GM19372 (cell line): ENCODE results near the gene TUG1.

Experiments
- ATAC-seq: cut with Tn5 transposase; IDR thresholded peaks from one replicate; pipeline ENCODE4 v1.9.1; 2021; ENCODE audit warnings: mild to moderate bottlenecking, low read depth, moderate library complexity; ENCODE audit not compliant: unreplicated experiment

The TUG1 gene

DNA sequence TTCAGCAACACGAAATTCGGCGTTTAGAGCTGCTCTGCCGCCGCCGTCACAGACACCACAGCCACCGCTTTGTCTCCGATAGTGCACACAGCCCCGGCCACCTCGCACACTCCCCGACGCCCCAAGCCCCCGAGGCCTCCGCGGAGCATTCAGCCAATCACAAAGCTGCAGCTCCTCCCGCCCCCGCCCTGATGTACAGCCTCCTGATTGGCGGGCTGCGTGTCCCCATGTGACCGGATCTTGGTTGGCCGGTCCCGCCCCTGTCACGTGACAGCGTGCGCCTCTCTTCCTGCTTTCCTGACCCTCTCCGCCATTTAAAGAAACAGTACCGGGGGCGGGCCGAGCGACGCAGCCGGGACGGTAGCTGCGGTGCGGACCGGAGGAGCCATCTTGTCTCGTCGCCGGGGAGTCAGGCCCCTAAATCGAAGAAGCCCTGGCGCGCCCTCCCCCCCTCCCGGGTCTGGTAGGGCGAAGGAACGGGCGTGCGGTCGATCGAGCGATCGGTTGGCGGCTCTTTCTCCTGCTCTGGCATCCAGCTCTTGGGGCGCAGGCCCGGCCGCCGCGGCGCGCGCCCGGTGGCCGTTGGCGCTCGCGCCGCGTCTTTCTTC is at the start of gene TUG1:
TUG1 (plus strand) TSS at position 342 of the 608 bp plus-strand sequence.
- peak; percentile 70 for ATAC-seq

DNA sequence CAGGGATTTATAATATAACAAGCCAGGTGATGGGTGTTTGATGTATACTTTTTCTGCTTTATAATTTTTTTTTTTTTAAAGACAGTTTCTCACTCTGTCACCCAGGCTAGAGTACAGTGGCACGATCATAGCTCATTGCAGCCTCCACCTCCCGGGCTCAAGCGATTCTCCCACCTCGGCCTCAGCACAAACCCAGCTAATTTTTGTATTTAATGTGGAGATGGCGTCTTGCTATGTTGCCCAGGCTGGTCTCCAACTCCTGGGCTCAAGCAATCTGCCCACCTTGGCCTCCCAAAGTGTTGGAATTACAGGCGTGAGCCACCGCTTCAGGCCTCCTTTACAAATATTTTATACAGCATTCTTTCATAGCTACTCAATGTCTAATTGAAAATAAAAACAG is 49.1 kb upstream of the TUG1 start:
- no peak for ATAC-seq

DNA sequence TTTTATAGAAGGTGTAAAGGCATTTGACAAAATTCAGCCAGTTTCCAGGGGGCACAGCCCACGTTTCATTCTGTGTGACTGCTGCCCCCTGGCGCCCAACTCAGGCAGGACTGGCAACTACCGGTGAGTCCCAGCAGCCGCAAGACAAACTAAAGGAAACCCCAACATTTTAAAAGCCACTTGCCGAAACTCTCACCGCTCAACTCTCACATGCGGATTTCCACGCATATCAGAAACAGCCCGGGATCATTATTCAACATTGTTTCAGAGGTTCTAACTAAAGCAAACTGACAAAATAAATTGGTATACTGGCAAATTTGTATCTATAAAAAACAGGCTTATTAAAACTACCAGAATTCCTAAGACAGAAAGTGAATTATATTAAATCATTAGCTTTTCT is 48.7 kb upstream of the TUG1 start:
- no peak for ATAC-seq

DNA sequence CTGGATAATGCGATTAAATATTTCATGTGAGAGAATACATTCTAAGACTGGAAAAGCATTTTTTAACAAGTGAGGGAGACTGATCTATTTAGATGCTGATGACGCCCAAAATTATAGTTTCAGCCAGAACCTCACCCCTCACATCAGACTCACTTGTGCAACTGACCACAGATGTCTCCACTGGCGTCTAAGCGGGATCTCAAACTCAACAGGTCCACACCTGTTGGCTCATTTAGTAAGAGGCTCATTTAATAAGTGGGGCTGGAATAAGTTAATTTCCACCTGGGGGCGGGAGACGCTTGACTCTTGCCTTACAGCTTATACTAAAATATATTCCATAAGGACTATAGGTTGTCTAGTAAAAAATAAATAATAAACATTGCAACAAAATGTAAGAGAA is 48.0 kb upstream of the TUG1 start:
- ATAC-seq = no peak

DNA sequence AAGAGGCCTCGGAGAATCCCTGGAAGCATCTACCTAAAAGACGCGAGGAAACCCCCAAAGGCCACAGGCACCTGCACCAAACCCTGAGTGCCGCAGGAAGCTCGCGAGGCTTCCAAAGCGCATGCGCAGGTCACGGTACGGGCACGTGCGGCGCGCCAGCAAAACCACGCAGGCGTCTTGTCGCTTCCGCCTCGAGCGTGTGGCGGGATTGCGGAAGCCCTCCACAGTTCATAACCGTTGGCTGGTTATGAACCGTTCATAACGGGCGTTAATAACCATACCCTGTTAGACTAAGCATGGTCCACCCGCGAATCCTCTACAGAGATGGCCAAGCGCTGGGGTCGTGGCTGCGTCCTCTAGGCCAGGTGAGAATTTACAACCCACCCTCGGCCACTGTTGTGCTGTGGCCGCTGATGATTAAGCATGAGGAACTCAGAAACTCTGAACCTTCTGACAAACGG is 46.9 kb upstream of the TUG1 start:
- ATAC-seq = no peak

DNA sequence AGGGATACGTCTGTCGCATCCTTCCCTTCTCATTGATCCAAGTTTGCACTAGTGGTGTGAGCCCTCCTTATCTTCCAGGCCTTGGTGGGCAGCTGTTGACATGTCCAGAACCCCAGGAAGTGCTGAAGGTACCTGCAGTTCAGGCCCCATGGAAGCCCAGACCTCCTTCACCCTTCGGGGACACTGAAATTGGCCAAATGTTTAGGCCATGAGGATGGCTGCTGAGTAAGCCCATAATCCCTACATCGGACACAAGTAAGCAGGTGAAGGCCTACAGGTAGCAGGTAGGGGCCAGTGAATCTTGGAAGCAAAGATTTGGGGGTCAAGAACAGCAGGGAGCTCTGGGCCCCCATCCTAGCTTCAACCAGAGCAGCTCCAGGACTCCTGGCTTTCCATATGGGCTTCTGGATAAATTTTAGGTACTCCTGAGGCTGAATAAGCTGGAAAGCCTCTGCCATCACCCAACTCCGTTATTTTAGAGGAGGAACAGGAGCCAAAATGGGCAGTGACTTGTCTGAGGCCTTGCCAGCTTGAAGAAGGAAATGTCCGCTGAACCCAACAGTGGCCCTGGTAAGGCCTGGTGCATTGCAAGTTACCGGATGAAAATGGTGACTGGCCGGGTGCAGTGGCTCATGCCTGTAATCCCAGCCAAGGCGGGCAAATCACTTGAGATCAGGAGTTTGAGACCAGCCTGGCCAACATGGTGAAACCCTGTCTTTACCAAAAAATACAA is 45.7 kb upstream of the TUG1 start:
- ATAC-seq = no peak

DNA sequence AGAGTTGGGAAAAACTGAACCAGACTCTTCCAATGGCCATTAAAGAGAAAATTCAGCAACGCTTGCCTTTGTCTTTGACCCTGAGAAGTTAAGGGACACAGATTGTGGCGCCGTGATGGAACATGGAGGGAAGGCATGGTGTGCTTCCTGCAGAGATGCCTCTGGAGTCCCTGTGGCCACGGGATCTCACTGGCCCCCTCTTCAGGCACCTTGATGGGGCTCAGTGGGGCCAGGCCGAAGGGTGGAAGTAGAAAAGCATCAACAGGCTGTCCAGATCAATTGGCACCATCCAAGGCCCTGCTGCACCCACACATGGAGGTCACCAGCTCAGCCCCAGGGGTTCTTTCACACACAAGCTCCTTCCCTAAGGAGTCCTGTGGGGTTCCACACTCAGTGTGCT is 43.4 kb upstream of the TUG1 start:
- ATAC-seq = no peak

DNA sequence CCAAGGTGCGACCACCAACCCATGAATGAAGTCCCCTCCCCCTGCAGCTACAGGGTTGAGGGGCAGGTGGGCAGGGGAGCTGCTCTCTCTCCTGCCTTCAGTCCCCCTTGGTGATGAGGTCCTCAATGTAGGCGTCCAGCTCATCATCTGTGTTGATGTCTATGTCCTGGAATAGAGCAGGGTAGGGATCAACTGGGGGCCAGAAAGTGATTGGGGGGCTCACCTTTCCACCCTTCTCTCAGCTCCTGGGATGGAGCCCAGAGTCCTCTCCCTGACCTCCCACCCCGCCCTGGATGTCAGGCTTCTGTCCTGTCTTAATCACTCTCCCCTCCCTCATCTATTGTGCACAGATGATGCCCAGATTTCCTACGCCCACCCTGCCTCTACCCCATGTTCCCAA is 42.4 kb upstream of the TUG1 start:
- no peak for ATAC-seq

DNA sequence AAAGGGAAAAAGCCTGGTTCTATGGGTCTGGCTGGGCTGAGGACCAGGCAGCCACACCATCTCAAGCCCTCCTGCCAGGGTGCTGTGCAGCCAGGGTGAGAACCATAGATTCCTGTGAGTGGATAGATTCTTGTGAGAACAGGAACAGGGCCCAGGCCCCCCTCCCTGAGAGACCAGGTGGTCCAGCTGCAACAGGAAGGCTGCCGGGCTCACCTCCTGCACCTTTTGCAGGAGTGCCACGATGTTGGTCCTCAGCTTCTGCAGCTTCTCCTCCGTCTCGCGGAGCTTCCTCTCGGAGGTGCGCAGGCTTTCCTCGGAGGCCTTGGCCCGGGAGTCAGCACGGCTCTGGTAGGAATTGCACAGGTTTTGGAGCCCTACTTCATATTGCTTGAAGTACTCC is 41.3 kb upstream of the TUG1 start:
- ATAC-seq = no peak

DNA sequence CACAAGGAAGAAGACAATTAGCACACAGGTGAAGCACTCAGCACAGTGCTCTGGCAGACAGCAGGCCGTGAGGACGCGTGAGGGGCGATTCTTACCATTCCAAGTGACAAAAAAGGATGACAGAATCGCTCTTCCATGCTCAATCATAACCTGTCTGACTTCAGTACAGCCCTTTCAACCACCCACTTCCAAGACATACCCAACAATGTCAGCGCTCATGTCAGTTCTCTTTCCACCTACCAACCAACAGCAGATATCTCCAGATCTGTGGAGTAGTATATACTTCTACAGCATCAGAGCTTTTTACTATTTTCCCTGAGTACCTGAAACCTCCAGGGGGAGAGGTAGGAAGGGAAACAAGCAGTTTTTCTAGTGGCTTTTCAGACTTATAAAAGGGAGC is 40.7 kb upstream of the TUG1 start:
- ATAC-seq = no peak

DNA sequence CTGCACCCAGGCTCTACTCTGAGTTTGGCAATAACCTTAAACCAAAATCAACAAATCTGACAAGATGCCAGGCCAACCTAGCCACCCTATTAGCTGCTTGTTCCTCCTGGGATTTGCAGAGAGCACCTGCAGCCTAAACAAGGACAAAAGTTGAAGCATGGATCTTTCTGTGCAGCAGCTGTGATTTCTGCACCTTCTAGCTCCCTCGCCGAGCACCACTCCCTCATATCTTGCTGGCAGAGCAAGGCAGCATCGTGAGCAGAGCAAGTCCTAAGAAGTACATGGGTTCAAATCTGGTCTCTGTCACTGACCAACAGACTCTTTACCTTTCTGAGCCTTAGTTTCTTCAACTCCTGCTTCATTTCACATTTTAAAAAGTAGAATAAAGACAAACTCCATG is 38.8 kb upstream of the TUG1 start:
- ATAC-seq = no peak

DNA sequence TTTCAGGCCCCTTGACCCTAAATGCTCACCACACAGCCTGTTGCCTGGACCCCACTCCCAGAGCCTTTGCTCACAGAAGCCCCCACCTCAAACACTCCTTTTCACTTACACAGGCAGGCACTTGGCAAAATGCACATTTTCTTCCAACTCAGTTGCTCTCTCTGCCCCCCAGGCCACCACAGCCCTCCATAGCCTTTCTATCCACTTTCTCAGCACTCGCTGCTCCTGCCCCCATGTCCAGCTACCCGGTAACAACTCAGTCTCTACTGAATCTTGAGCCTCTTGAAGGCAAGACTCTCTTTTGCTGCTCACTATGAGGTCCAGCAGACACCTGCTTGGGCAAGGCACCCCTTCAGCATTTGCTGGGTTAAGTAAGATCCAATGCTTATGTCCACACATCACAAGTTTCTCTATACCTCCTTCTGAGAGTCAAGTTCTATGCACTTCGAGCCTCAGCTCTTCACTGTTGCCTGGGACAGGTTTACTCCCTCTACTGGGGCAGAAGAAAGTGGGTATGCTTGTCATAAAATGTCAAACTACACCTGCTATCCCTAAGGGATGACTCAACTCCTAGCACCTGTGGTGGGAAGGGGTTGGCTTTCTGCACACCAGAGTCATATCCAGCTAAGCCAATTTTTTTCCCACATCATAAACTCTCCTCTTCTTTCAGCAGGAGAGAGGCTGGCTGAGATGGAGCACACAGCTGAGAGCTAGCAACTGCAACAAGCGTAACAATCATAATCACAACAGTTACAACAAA is 37.3 kb upstream of the TUG1 start:
- ATAC-seq = no peak

DNA sequence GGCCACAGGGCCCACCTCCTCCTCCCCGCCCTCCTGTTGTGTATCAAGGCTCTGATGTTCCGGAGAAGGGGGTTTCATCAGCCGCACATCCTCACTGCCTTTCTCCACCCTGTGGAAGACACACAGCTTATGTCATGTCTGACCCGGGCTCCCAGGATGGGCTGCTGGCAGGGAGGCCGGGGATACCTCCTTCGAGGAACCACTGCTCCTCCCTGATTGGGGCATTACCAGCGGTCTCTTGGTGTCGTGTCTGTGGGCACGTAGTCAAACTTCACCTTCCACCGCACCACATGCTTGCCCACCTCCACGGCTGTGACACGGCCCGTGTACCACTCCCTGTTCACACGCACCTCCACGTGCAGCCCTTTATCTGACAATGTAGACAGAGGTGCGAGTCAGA is 36.4 kb upstream of the TUG1 start:
- no peak for ATAC-seq

DNA sequence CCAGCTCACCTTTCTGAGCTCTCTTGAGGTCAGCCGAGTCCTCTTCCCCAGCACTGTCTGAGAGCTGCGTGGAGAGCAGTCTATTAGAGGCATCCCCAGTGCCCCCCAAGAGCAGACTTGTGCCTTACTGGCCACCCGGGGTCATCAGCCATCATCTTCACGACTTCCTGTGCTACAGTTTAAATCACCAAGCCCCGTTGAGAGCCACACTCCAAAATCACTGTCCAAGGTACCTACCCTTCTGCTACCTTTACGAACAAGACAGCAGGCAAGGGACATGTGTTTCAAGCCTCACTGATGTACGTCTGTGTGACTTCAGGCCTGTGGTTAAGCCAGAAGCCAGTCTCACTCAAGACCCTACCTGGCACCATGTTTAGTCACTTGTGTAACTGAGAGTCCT is 35.6 kb upstream of the TUG1 start:
- no peak for ATAC-seq

DNA sequence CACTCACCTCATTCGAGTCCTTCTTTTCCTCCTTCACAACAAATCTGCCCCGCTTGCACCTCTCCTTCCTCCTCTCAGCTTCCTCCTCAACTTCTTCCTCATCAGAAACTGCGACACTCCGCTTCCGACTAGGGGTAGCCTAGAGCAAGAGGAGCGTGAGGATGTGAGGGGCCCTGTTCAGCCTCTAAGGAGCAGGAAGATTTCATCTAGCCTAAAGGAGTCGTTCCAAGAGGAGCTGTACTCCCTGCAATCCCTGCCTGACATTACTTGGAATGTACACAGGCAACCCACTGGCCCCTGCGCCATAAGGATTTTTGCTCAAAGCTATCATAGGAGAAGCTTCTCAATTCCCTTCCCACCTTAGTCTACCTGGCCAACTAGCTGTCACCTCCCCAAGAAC is 35.0 kb upstream of the TUG1 start:
- ATAC-seq = no peak

DNA sequence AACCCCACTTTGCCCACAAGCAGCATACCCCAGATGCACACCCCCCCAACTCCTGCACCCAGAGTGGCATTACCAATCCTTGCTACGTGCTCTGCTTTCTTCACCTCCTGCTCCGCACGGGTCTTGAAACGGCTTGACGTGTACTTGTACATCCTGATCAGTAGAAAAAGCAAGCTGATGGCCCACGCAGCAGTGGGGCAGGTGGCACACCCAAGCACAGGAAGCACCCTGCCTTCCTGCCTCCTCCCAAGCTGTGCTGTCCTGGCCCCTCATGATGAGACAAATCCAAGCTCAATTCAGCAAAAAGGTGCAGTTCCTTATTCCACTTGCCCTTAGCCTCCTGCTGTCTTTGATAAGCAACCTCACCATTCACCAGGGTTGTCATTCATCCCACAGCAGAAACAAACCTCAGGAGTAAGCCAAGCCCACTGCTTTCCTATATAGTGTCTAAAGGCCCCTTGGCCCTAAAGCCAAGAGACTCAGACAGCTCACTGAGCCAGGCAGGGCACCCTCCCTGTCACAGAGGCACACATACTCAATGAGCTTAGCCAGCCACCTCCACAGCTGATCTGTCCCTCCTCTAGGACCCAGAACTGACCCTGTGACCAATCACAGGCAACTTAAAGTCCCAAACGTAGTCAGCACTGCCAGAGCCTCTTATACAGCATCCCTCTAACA is 28.2 kb upstream of the TUG1 start:
- ATAC-seq = no peak

DNA sequence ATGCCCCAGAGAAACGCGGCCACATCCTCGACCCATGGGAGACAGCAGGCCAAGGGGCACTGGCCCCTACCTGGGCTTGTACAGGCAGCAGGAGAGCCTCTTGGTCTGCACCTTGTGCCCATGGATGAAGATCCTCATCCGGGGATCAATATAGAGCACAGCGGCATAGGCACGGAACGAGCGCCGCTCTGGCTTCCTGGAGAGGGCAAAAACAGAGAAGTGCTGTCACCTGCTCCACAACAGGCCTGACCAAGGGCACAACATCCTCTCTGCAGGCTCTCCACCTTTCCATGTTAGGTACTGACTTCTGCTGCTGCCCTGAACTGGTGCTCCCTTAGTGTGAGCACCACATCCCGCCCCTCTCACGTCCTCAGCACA is 27.7 kb upstream of the TUG1 start:
- ATAC-seq = no peak

DNA sequence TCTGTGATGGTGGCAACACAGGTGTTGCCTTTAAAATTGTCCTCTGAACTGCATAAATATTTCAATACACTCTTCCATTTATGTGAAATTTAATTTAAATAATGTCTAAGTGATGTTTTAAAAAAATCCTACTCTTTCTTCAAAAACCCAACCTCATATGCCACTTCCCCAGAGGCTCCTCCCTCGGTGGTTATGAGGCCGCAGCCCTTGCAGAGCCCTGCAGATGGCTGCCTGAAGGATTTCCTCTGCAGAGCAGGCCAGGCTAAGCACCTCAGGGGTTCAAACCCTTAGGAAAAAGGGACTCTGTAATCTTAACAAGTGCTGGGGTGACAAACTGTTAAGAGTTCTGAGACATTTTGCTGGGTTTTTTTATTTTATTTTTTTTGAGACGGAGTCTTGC is 25.7 kb upstream of the TUG1 start:
- ATAC-seq = no peak

DNA sequence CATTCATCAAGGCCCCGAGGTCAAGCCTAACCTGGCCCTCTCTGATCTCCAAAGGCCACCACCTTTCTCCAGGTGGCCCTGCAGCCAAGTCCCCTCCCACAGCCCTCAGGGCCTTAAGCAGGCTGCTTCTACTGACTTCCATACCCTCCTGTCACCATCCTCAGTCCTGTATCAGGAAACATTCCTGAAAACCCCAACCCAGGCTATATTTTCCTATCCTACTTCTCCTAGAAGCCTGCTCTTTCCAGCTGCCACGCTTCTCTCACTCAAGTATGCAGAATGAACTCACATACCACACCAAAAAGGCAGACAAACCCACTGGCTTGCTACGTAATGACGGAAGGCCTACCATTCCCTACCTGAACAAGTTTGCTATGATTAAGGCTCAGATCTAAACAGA is 24.1 kb upstream of the TUG1 start:
- ATAC-seq = no peak

DNA sequence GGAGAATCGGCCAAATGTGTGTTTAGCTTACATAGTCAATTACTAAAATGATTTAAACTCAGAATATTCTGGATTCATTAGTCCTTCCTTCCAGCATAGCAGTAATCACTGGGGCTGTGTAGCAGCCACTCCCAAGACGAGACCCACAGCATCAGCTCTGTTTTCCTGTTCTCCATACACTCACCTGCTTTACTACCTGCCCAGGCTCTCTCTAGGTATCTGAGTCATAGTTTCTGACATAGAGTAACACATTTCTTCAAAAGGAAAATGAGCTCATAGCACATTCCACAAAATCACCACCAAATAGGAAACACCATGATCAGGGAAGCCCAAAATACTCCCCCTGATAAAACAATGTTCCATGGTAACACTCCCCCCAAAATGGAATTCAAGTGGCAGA is 23.4 kb upstream of the TUG1 start:
- ATAC-seq = no peak

DNA sequence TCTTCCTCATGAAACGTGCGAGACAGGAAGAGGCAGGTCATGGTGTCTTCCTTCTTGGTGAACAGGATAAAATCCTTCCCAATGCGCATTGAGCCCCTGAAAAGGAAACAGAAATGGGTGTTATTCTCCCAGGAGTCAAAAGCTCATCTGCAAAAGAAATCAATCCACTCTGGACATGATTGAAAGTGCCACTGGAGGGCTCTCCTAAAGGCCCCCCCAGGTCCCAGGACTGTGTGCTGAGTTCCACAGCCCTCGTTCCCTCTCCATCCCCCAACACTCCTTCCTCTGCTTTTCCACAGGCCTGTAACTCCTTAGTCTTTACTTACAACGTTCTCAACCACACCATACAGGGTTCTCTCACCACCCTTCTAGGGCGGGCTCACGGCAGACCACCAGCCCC is 22.7 kb upstream of the TUG1 start:
- ATAC-seq = no peak
